Keratinocyte (primary cell): ENCODE measurements around the gene NR6A1. TPM values are rescaled to one million over a fixed set of nuclear protein-coding genes. Genes with fewer than 3 reads are reported as not detected.

ENCODE experiments used
- DNase-seq: peaks from one replicate; pipeline ENCODE4 v3.0.0-alpha.2; 2011; ENCODE audit warnings: low read depth, missing footprints, low spot score
- FAIRE-seq: peaks from 2 replicates; lab custom pipeline; 2011; peaks lifted over from hg19 to GRCh38; lab: Jason Lieb, UNC
- H2AFZ ChIP-seq: 2 replicates; pipeline ENCODE4 v1.6.0; 2012; ENCODE audit warnings: low read length, control low read depth, inconsistent platforms; ENCODE audit not compliant: control insufficient read depth
- H3K27ac ChIP-seq: 2 replicates; pipeline ENCODE4 v1.5.1; 2011; ENCODE audit warnings: low read length; ENCODE audit not compliant: control insufficient read depth, insufficient read depth
- H3K27me3 ChIP-seq: 3 replicates; pipeline ENCODE4 v1.6.0; 2011; ENCODE audit warnings: low read length; ENCODE audit not compliant: control insufficient read depth, insufficient read depth; ENCODE audit errors: extremely low read depth
- H3K36me3 ChIP-seq, 2 experiments: 2 replicates in 1 of 2; 3 replicates in 1 of 2; pipeline ENCODE4 v1.5.1; 2011; ENCODE audit warnings: low read length in 2 of 2, mild to moderate bottlenecking in 1 of 2; ENCODE audit not compliant: control insufficient read depth in 2 of 2, insufficient read depth in 2 of 2; ENCODE audit errors: extremely low read depth in 1 of 2
- H3K4me1 ChIP-seq: 3 replicates; pipeline ENCODE4 v1.5.1; 2011; ENCODE audit warnings: low read length; ENCODE audit not compliant: control insufficient read depth, insufficient read depth; ENCODE audit errors: extremely low read depth
- H3K4me2 ChIP-seq: 3 replicates; pipeline ENCODE4 v1.6.0; 2011; ENCODE audit warnings: low read depth, low read length; ENCODE audit not compliant: control insufficient read depth, insufficient read depth; ENCODE audit errors: extremely low read depth
- H3K4me3 ChIP-seq, 3 experiments: fragments of 200-600 bp in 1 of 3; sonication (generic) in 1 of 3; 2 replicates in 2 of 3; 3 replicates in 1 of 3; pipeline ENCODE4 v1.5.1; 2011 to 2016; ENCODE audit warnings: low read length in 3 of 3, mild to moderate bottlenecking in 3 of 3, control low read depth in 2 of 3, inconsistent platforms in 1 of 3, low read depth in 1 of 3, mixed read lengths in 1 of 3, mixed run types in 1 of 3, moderate library complexity in 1 of 3; ENCODE audit not compliant: control insufficient read depth in 2 of 3, insufficient read depth in 2 of 3; ENCODE audit errors: extremely low read depth in 1 of 3
- H3K79me2 ChIP-seq: 2 replicates; pipeline ENCODE4 v1.6.0; 2012; ENCODE audit warnings: low read length; ENCODE audit not compliant: control insufficient read depth, insufficient read depth
- H3K9ac ChIP-seq: 3 replicates; pipeline ENCODE4 v1.6.0; 2011; ENCODE audit warnings: low read length; ENCODE audit not compliant: control insufficient read depth, insufficient read depth; ENCODE audit errors: extremely low read depth
- H3K9me1 ChIP-seq: 3 replicates; pipeline ENCODE4 v1.6.0; 2011; ENCODE audit warnings: low read length; ENCODE audit not compliant: control insufficient read depth, insufficient read depth; ENCODE audit errors: extremely low read depth
- H3K9me3 ChIP-seq: 2 replicates; pipeline ENCODE4 v1.5.1; 2012; ENCODE audit warnings: low read depth, low read length; ENCODE audit not compliant: control insufficient read depth
- H4K20me1 ChIP-seq: 3 replicates; pipeline ENCODE4 v1.6.0; 2011; ENCODE audit warnings: low read length; ENCODE audit not compliant: control insufficient read depth, insufficient read depth; ENCODE audit errors: extremely low read depth
- CTCF ChIP-seq, 3 experiments: IDR thresholded peaks in 1 of 3; conservative IDR thresholded peaks in 1 of 3; optimal IDR thresholded peaks in 1 of 3; 2 replicates in 2 of 3; 3 replicates in 1 of 3; pipeline versions ENCODE3 to v1.5.1; 2011; ENCODE audit warnings: low read length in 3 of 3, mild to moderate bottlenecking in 3 of 3, moderate library complexity in 2 of 3, control low read depth in 1 of 3, inconsistent platforms in 1 of 3; ENCODE audit not compliant: insufficient read depth in 2 of 3; ENCODE audit errors: extremely low read depth in 1 of 3
- EZH2 ChIP-seq: IDR thresholded peaks from one replicate; pipeline ENCODE4 v1.6.1; 2012; ENCODE audit warnings: inconsistent platforms, mild to moderate bottlenecking, low read length, moderate library complexity
- dilution Hi-C: fragments of 300-500 bp; cut with MboI; formaldehyde crosslinking; loops from one replicate; pipeline ENCODE4 v1.7.0; 2020; ENCODE audit warnings: low sequenced_read_pairs; ENCODE audit not compliant: extremely low pct_ligation_motif_present
- polyA plus RNA-seq, 5 experiments: library from polyadenylated mRNA; depleted of rRNA in 3 of 5; stranded (reverse) in 3 of 5; stranded (forward) in 1 of 5; unstranded in 1 of 5; fragments of >200 nt; gene quantifications; 1 replicate in 1 of 5; 2 replicates in 3 of 5; 3 replicates in 1 of 5; pipeline versions ENCODE4 v1.2.1 to v1.2.3, GENCODE V29; 2011 to 2012; ENCODE audit warnings: missing spikeins in 2 of 5, low read depth in 1 of 5, low replicate concordance in 1 of 5

The NR6A1 gene
- polyA plus RNA-seq, 1 donor (not counting 4 experiments of a cell fraction or from before 2014, with no cell fraction given) = 1.8 TPM

GRCh38 chr9:124781967-124782660 is 11.0 kb upstream of the NR6A1 start:
- H3K27ac ChIP-seq = no peak overlapping the region

DNA sequence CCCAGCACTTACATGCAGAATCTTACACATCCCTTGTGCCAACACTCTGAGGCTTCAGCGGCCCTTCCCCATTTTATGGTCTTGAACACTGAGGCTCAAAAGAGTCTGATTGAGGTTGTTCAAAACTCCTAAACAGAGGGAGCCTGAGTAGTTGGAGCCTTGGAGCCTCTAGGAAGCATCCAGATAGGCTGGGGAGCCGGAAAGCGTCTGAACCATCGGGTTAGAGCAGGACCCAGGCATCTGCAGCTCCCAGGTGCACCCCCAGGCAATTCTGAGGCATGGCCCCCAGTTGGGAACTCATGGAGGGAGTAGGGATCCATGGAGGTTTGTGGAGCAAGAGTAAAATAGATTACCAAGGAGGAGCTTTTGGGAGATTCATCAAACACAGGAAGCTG is 9.6 kb upstream of the NR6A1 start:
- Histone ChIP-seq H2AFZ (no peak overlapping the region), H4K20me1 (peaks cover 5% of the 10 kb centered on the region), H3K9me1 (no peaks in the 10 kb centered on the region), H3K4me2 (no peak overlapping the region), H3K9me3 (no peaks in the 10 kb centered on the region), H3K9ac (no peak overlapping the region), H3K4me3 (no peak overlapping the region), H3K79me2 (no peaks in the 10 kb centered on the region), H3K27me3 (peaks cover 20% of the 10 kb centered on the region), H3K36me3 (no peaks in the 10 kb centered on the region), H3K27ac (no peak overlapping the region), H3K4me1 (peaks cover 24% of the 10 kb centered on the region)
- dilution Hi-C loops = no loop called here
- DNase-seq (no peak), FAIRE-seq (no peak)
- no peak for TF ChIP-seq CTCF (optimal IDR thresholded peaks at IDR 0.05 in 1 of 3, IDR thresholded peaks at IDR 0.05 in 1 of 3, conservative IDR thresholded peaks at IDR 0.05 in 1 of 3; ENCODE audit: extremely low read depth in 1 of 3, insufficient read depth in 2 of 3, low read length in 3 of 3)
- no peak for TF ChIP-seq EZH2

More at GRCh38 chr9:124781967-124782660, 11.0 kb upstream of the NR6A1 start:
- Histone ChIP-seq H3K9ac (no peak overlapping the region), H2AFZ (no peak overlapping the region), H4K20me1 (peaks cover 5% of the 10 kb centered on the region), H3K9me3 (no peaks in the 10 kb centered on the region), H3K36me3 (no peaks in the 10 kb centered on the region), H3K9me1 (no peaks in the 10 kb centered on the region), H3K27me3 (peaks cover 13% of the 10 kb centered on the region), H3K4me2 (no peak overlapping the region), H3K4me3 (no peak overlapping the region), H3K79me2 (no peaks in the 10 kb centered on the region), H3K4me1 (peaks cover 20% of the 10 kb centered on the region)
- no peak for FAIRE-seq
- dilution Hi-C loops = no loop called here
- TF ChIP-seq CTCF (optimal IDR thresholded peaks at IDR 0.05 in 1 of 3, IDR thresholded peaks at IDR 0.05 in 1 of 3, conservative IDR thresholded peaks at IDR 0.05 in 1 of 3; ENCODE audit: extremely low read depth in 1 of 3, insufficient read depth in 2 of 3, low read length in 3 of 3) = no peak
- TF ChIP-seq EZH2 = no peak
- DNase-seq = no peak
